ENCODE data around the gene KRTAP10-3. TPM values are rescaled to one million over a fixed set of nuclear protein-coding genes. Genes with fewer than 3 reads are reported as not detected.

The KRTAP10-3 gene
- polyA plus RNA-seq, 1 of the 3 experiments (the other 2 are of a cell fraction), result not detected

DNA sequence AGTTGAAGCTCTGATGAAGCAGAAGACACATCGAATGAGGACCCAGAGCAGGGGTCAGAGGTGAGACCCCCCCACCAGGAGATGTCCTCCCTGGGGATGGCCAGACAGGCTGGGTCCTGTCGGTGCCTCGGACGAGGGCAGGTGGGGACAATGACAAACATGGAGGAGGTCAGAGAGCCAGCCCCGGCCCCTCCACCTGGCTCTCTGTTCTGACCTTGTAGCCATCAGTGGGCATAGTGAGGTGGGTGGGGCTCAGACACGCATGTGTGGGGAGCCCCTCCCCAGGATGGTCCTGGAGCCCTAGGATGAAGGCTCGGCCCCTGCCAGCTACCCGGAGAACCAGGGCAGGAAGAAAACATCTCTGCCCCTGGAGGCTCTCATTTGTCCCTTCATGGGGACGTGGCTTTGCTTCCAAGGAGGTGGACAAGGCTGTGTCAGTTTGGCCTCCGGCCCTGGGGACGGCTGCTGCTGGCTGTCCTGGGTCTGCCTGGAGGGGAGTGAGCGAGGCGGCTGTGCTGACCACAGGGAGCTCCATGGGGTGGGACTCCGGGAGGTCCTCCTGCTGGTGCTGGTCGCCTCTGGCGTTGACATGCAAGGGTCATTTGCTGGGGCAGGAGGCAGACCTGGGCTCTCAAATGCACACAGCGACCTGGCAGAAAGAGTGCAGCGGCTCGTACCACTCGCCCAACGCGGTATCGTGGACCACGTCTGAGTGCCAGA is 31.2 kb upstream of the KRTAP10-3 start:
- TF ChIP-seq SIN3A (IDR thresholded peaks at IDR 0.05; ENCODE audit: borderline replicate concordance, low read depth, low read length) (no peak), RXRA (IDR thresholded peaks at IDR 0.05; ENCODE audit: borderline replicate concordance, low read depth) (no peak), EP300 (IDR thresholded peaks at IDR 0.05; ENCODE audit: borderline replicate concordance in 1 of 2, low read depth in 1 of 2, low read length in 1 of 2) (no peak), YY1 (IDR thresholded peaks at IDR 0.05; ENCODE audit: low read depth) (no peak), POLR2AphosphoS5 (IDR thresholded peaks at IDR 0.05; ENCODE audit: low read depth, low read length) (no peak), TAF1 (IDR thresholded peaks at IDR 0.05; ENCODE audit: borderline replicate concordance, low read depth, low read length) (no peak), ELF1 (IDR thresholded peaks at IDR 0.05) (no peak), FOXJ3 (CRISPR knock-in tag; IDR thresholded peaks at IDR 0.05) (no peak), JUND (IDR thresholded peaks at IDR 0.05) (no peak), NFIC (IDR thresholded peaks at IDR 0.05; ENCODE audit: borderline replicate concordance) (no peak), RCOR1 (IDR thresholded peaks at IDR 0.05; ENCODE audit: low read length) (no peak), SMC3 (IDR thresholded peaks at IDR 0.05; ENCODE audit: low read depth, low read length) (no peak), FOSL2 (IDR thresholded peaks at IDR 0.05; ENCODE audit: borderline replicate concordance, low read depth) (no peak), GABPA (IDR thresholded peaks at IDR 0.05; ENCODE audit: low read depth) (no peak), GATA2 (CRISPR knock-in tag; IDR thresholded peaks at IDR 0.05) (no peak), FOXM1 (IDR thresholded peaks at IDR 0.05; ENCODE audit: low read depth) (no peak)
- TF ChIP-seq, protein P1, sequence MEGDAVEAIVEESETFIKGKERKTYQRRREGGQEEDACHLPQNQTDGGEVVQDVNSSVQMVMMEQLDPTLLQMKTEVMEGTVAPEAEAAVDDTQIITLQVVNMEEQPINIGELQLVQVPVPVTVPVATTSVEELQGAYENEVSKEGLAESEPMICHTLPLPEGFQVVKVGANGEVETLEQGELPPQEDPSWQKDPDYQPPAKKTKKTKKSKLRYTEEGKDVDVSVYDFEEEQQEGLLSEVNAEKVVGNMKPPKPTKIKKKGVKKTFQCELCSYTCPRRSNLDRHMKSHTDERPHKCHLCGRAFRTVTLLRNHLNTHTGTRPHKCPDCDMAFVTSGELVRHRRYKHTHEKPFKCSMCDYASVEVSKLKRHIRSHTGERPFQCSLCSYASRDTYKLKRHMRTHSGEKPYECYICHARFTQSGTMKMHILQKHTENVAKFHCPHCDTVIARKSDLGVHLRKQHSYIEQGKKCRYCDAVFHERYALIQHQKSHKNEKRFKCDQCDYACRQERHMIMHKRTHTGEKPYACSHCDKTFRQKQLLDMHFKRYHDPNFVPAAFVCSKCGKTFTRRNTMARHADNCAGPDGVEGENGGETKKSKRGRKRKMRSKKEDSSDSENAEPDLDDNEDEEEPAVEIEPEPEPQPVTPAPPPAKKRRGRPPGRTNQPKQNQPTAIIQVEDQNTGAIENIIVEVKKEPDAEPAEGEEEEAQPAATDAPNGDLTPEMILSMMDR (IDR thresholded peaks at IDR 0.05), result no peak
- TF ChIP-seq, protein P2, sequence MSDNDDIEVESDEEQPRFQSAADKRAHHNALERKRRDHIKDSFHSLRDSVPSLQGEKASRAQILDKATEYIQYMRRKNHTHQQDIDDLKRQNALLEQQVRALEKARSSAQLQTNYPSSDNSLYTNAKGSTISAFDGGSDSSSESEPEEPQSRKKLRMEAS (IDR thresholded peaks at IDR 0.05; ENCODE audit: low read depth), result no peak
- TF ChIP-seq, protein P3, sequence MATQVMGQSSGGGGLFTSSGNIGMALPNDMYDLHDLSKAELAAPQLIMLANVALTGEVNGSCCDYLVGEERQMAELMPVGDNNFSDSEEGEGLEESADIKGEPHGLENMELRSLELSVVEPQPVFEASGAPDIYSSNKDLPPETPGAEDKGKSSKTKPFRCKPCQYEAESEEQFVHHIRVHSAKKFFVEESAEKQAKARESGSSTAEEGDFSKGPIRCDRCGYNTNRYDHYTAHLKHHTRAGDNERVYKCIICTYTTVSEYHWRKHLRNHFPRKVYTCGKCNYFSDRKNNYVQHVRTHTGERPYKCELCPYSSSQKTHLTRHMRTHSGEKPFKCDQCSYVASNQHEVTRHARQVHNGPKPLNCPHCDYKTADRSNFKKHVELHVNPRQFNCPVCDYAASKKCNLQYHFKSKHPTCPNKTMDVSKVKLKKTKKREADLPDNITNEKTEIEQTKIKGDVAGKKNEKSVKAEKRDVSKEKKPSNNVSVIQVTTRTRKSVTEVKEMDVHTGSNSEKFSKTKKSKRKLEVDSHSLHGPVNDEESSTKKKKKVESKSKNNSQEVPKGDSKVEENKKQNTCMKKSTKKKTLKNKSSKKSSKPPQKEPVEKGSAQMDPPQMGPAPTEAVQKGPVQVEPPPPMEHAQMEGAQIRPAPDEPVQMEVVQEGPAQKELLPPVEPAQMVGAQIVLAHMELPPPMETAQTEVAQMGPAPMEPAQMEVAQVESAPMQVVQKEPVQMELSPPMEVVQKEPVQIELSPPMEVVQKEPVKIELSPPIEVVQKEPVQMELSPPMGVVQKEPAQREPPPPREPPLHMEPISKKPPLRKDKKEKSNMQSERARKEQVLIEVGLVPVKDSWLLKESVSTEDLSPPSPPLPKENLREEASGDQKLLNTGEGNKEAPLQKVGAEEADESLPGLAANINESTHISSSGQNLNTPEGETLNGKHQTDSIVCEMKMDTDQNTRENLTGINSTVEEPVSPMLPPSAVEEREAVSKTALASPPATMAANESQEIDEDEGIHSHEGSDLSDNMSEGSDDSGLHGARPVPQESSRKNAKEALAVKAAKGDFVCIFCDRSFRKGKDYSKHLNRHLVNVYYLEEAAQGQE (IDR thresholded peaks at IDR 0.05; ENCODE audit: low read depth, low read length), result no peak
- TF ChIP-seq, protein P4, sequence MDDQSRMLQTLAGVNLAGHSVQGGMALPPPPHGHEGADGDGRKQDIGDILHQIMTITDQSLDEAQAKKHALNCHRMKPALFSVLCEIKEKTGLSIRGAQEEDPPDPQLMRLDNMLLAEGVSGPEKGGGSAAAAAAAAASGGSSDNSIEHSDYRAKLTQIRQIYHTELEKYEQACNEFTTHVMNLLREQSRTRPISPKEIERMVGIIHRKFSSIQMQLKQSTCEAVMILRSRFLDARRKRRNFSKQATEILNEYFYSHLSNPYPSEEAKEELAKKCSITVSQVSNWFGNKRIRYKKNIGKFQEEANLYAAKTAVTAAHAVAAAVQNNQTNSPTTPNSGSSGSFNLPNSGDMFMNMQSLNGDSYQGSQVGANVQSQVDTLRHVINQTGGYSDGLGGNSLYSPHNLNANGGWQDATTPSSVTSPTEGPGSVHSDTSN (IDR thresholded peaks at IDR 0.05), result no peak
- H3K4me3 ChIP-seq (ENCODE audit: low read depth in 2 of 2, low read length in 1 of 2), result no peak overlapping the region
- H3K27ac ChIP-seq (ENCODE audit: low read depth in 2 of 2, low read length in 1 of 2), result no peak overlapping the region
- no peak overlapping the region for H2AFZ ChIP-seq (ENCODE audit: low read depth)
- no peaks in the 10 kb centered on the region for H3F3A ChIP-seq (replicated peaks; ENCODE audit: insufficient read depth)
- no peaks in the 10 kb centered on the region for H3K36me3 ChIP-seq (replicated peaks in 1 of 2; ENCODE audit: control insufficient read depth in 1 of 2, insufficient read depth in 2 of 2, low read length in 1 of 2)
- H3K79me2 ChIP-seq (ENCODE audit: insufficient read depth), result no peaks in the 10 kb centered on the region
- ChIA-PET CTCF (interaction anchor here (0.6 kb wide), 1 partner anchor 72 kb away, joined by 3 read pairs; no protein-coding TSS in a partner anchor), POLR2A (no interaction called here)
- H3K9me2 ChIP-seq, result no peaks in the 10 kb centered on the region
- 17% methylated on average over 15 of the region's 24 CpGs for WGBS (ENCODE audit: low lambda C conversion rate)
- H4K20me1 ChIP-seq (ENCODE audit: insufficient read depth), result no peaks in the 10 kb centered on the region
- no peak overlapping the region for H3K4me2 ChIP-seq
- H3K9ac ChIP-seq, result no peak overlapping the region
- H3K4me1 ChIP-seq (ENCODE audit: control insufficient read depth in 1 of 2, insufficient read depth in 2 of 2, low read depth in 1 of 2, low read length in 1 of 2), result peaks cover 0 to 2% of the 10 kb centered on the region in 2 experiments; a peak in 1 of 4 replicates
- H3K27me3 ChIP-seq (ENCODE audit: insufficient read depth), result peaks cover 8% of the 10 kb centered on the region
- no peaks in the 10 kb centered on the region for H3K9me3 ChIP-seq
- DNase-seq, result no peak

All from SK-N-SH (cell line).